A673 (cell line): Measurements from ENCODE around the gene PRKG1.

Experiments used
- CTCF ChIP-seq: fragments of 300-800, 200-600 bp; sonication (generic); conservative IDR thresholded peaks from 2 replicates; pipeline ENCODE4 v1.5.1; 2017; ENCODE audit warnings: low read depth, mild to moderate bottlenecking, antibody characterized with exemption, low read length, moderate library complexity, mixed read lengths
- EZH2 ChIP-seq: fragments of 200-600 bp; sonication (generic); IDR thresholded peaks from 2 replicates; pipeline ENCODE4 v1.6.1; 2017; ENCODE audit warnings: borderline replicate concordance, low read depth, mild to moderate bottlenecking, mixed read lengths, antibody characterized with exemption, low read length; ENCODE audit not compliant: poor library complexity, severe bottlenecking

- TF ChIP-seq CTCF = no peak
- no peak for TF ChIP-seq EZH2
Measured at GRCh38 chr10:52048051-52048450, 973.8 kb downstream of the PRKG1 start.
